Suprapubic skin (tissue), 4 donors: Measurements from ENCODE around the gene AMH. TPM values are rescaled to one million over a fixed set of nuclear protein-coding genes. Genes with fewer than 3 reads are reported as not detected.
A peak's percentile ranks its signal among the peaks of the same experiment; 100 is the strongest.

Source experiments
- DNase-seq, 2 donors: peaks; one replicate each; pipeline ENCODE4 v3.0.0-alpha.2; 2019; ENCODE audit warnings: low spot score in 2 of 2
- H3K27ac ChIP-seq: fragments of 200-600 bp; sonication (generic); one replicate; pipeline ENCODE4 v1.5.1; 2019
- H3K27me3 ChIP-seq: fragments of 200-600 bp; sonication (generic); one replicate; pipeline ENCODE4 v1.5.1; 2019
- H3K36me3 ChIP-seq: fragments of 200-600 bp; sonication (generic); one replicate; pipeline ENCODE4 v1.5.1; 2019
- H3K4me1 ChIP-seq: fragments of 200-600 bp; sonication (generic); one replicate; pipeline ENCODE4 v1.5.1; 2019
- H3K4me3 ChIP-seq: fragments of 200-600 bp; sonication (generic); one replicate; pipeline ENCODE4 v1.5.1; 2019; ENCODE audit warnings: mild to moderate bottlenecking
- H3K9me3 ChIP-seq: fragments of 200-600 bp; sonication (generic); one replicate; pipeline ENCODE4 v1.5.1; 2019
- EP300 ChIP-seq: sonication (generic); formaldehyde crosslinking; IDR thresholded peaks from one replicate; pipeline ENCODE4 v1.6.1; 2017; ENCODE audit warnings: antibody characterized with exemption
- POLR2A ChIP-seq, 2 donors: fragments of 450-650 bp; IDR thresholded peaks; one replicate each; pipeline ENCODE4 v1.6.1; 2017; ENCODE audit warnings: antibody characterized with exemption in 2 of 2, mild to moderate bottlenecking in 2 of 2, moderate library complexity in 2 of 2
- POLR2AphosphoS5 ChIP-seq, 3 donors: sonication (generic); formaldehyde crosslinking; IDR thresholded peaks; one replicate each; pipeline ENCODE4 v1.6.1; 2017; ENCODE audit warnings: antibody characterized with exemption in 3 of 3
- WGBS: methylation state at CpG from one replicate; pipeline ENCODE4 v1.1.5; 2018; 5-methylcytosine and 5-hydroxymethylcytosine counted together
- total RNA-seq, 4 donors: library from RNA; depleted of rRNA; stranded (reverse); fragments of >200 nt; gene quantifications; one replicate each; pipeline ENCODE4 v1.1.0, GENCODE V29; 2016
- TF ChIP-seq, protein P1 (sequence below), 2 donors: fragments of 200-600 bp in 1 of 2; fragments of 450-650 bp in 1 of 2; sonication (generic) in 1 of 2; IDR thresholded peaks; one replicate each; pipeline ENCODE4 v1.5.1; 2016 to 2019; ENCODE audit warnings: antibody characterized with exemption in 2 of 2, mild to moderate bottlenecking in 1 of 2, moderate library complexity in 1 of 2

The AMH gene
- total RNA-seq, 4 donors from 2014 or later, result 1.7 to 4.3 (median 3.0) TPM

DNA sequence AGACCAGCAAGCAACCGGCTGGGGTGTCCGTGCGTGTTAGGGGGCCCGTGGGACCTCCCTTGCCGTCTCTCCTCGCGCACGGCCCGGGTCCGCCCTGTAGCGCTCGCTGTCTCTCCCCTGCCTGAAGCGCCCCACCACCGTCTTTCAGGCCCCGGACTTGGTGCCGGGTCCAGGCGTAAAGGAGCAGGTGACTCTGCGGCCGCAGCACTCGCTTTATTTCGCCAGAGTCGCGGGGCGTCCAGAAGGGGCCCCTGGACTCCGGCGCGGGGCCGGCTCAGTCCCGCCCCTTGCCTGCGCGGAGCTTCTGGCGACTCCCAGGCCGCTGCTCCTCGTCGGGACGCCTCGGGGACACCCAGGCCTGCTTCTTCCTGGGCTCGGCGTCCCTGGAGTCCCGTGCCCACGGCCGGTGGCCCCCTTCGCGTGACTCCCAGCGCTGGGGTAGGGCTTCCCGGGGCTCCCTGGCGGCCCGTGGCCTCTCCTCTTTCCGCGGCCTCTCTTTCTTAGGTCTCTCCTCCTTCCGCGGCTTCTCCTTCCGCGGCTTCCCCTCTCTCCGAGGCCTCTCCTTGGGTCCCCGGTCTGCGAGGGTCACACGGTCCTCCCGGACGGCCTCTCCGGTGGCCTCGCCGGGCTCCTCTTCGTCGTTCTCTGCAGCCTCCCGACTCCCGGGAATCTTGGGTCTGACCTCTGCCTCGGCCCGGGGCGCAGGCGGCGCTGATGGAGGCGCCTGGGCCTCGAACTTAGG lies 3.1 kb downstream of the AMH start:
- H3K9me3 ChIP-seq, result no peaks in the 10 kb centered on the region
- peaks cover 20% of the 10 kb centered on the region for H3K36me3 ChIP-seq
- peaks cover 51% of the 10 kb centered on the region for H3K27me3 ChIP-seq
- H3K4me3 ChIP-seq, result peak overlapping the region; percentile 37
- no peak overlapping the region for H3K27ac ChIP-seq
- peaks cover 44% of the 10 kb centered on the region for H3K4me1 ChIP-seq
- WGBS, result 8% methylated on average over 53 of the region's 74 CpGs
- no peak for DNase-seq
- TF ChIP-seq, protein P1, sequence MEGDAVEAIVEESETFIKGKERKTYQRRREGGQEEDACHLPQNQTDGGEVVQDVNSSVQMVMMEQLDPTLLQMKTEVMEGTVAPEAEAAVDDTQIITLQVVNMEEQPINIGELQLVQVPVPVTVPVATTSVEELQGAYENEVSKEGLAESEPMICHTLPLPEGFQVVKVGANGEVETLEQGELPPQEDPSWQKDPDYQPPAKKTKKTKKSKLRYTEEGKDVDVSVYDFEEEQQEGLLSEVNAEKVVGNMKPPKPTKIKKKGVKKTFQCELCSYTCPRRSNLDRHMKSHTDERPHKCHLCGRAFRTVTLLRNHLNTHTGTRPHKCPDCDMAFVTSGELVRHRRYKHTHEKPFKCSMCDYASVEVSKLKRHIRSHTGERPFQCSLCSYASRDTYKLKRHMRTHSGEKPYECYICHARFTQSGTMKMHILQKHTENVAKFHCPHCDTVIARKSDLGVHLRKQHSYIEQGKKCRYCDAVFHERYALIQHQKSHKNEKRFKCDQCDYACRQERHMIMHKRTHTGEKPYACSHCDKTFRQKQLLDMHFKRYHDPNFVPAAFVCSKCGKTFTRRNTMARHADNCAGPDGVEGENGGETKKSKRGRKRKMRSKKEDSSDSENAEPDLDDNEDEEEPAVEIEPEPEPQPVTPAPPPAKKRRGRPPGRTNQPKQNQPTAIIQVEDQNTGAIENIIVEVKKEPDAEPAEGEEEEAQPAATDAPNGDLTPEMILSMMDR (IDR thresholded peaks at IDR 0.05), result no peak
- TF ChIP-seq POLR2AphosphoS5 (IDR thresholded peaks at IDR 0.05) (no peak), EP300 (no peak), POLR2A (IDR thresholded peaks at IDR 0.05) (no peak)

DNA sequence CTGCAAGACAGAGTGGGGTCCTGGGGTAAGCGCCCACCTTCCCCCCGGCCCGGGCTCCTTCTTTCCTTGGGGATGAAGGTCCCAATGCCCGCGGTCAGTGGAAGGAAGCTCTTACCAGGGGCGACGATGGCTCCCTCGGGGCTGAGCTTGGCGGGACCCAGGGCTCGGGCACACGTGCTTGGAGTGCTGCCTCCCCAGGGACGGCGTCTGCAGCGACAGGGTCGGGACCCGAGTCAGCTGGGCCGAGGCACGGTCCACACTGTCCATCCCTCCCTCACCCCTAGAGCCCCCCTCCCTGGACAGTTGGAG lies 3.6 kb downstream of the AMH start:
- Histone ChIP-seq H3K27ac (no peak overlapping the region), H3K4me3 (peak overlapping the region; percentile 37), H3K4me1 (peaks cover 44% of the 10 kb centered on the region), H3K9me3 (no peaks in the 10 kb centered on the region), H3K27me3 (peaks cover 51% of the 10 kb centered on the region), H3K36me3 (peaks cover 15% of the 10 kb centered on the region)
- TF ChIP-seq POLR2A (IDR thresholded peaks at IDR 0.05) (no peak), POLR2AphosphoS5 (IDR thresholded peaks at IDR 0.05) (no peak), EP300 (no peak)
- TF ChIP-seq, protein P1 (IDR thresholded peaks at IDR 0.05), result no peak
- 11% methylated on average over 14 of the region's 18 CpGs for WGBS
- no peak for DNase-seq

DNA sequence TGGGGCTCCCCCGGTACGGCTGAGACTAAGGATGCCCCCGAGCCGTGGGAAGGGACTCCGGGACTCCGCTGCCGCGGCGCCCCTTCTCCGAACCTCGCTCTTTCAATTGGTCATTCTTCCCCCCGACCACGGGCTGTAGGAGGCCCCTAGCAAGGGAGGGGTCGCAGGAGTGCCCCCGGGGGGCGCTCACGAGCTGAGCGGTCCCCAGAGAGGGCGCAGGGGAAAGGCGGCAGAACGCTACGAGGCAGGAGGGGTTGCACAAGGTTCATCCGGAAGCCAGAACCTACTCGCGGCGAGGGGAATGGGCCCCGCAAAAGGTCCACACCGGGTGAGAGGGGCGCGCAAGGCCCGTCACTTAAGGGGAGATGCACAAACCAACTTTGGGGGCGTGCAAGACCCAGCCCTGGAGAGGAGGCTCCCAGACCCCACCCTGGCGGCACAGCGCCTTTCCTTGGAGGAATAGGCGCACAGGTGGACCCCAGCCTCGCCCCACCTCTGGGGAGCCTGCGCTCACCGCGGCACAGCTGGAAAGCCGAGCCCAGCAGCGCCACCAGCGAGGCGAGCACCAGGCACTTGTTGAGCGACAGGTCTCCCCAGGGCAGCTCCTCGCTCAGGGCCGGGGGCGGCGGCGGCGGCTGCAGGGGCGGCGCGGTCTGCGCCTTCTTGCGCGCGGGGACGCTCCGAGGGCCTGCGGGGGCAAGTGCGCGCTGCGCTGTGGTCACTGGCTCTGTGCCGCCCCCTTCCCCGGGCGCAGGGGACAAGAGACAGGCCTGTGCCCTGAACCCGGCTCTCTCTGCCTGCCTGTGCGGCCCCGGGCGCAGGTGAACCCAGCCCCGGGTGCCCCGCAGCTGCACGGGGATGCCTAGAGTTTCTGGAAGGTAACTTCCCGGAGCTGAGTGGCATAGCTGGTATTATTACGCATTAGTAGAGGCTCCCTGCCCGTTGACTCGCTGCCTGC lies 4.3 kb downstream of the AMH start:
- Histone ChIP-seq H3K4me3 (peak overlapping the region; percentile 37), H3K4me1 (peaks cover 44% of the 10 kb centered on the region), H3K27ac (no peak overlapping the region), H3K9me3 (no peaks in the 10 kb centered on the region), H3K36me3 (peaks cover 9% of the 10 kb centered on the region), H3K27me3 (peaks cover 51% of the 10 kb centered on the region)
- WGBS, result 44% methylated on average over 5 of the region's 77 CpGs
- DNase-seq, result no peak
- TF ChIP-seq EP300 (no peak), POLR2AphosphoS5 (IDR thresholded peaks at IDR 0.05) (no peak), POLR2A (IDR thresholded peaks at IDR 0.05) (no peak)
- TF ChIP-seq, protein P1 (IDR thresholded peaks at IDR 0.05), result no peak

DNA sequence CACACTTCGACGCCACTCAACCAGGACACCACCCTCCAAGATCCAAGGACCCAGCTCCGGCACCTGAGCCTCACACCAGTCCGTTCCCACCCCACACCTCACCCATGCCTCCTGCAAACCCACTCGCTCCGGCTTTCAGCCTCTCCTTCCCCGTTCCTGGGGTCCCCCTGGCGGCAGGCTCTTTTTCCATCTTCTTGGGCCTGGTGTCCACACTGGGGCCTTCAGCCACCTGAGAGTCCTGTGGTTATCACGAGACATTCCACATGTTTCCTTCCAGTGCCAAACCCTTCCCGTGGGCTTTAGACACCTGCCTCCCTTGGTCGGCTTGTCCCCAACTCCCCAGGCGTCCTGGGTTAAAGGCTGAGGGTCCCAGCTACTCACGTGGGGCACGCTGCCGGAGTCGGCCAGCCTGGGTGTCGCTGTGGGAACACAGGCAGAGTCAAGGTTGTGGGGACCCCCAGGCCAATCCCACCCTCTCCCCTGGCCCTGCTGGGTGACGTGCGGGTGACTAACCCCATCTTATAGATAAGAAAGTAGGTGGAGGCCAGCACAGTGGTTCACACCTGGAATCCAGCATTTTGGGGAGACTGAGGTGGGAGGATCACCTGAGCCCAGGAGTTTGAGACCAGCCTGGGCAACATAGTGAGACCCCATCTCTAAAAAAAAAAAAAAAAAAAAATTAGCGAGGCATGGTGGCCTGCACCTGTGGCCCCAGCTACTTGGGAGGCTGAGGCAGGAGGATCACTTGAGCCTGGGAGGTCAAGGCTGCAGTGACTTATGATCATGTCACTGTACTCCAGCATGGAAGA lies 5.1 kb downstream of the AMH start:
- Histone ChIP-seq H3K27ac (no peak overlapping the region), H3K4me1 (peaks cover 44% of the 10 kb centered on the region), H3K27me3 (peaks cover 49% of the 10 kb centered on the region), H3K9me3 (no peaks in the 10 kb centered on the region), H3K4me3 (no peak overlapping the region), H3K36me3 (no peaks in the 10 kb centered on the region)
- DNase-seq, result no peak
- WGBS, result 86% methylated on average over 20 of the region's 20 CpGs
- TF ChIP-seq EP300 (no peak), POLR2A (IDR thresholded peaks at IDR 0.05) (no peak), POLR2AphosphoS5 (IDR thresholded peaks at IDR 0.05) (no peak)
- TF ChIP-seq, protein P1 (IDR thresholded peaks at IDR 0.05), result no peak
